Hippocampal formation (tissue), 2 donors: ENCODE measurements around the gene VPS18.

ENCODE experiments used
- DNase-seq, 2 donors: peaks; one replicate each; lab custom pipeline; 2025; lab: John Stamatoyannopoulos, UW

VPS18 gene

GRCh38 chr15:40921949-40922607 lies 27.8 kb downstream of the VPS18 start:
- DNase-seq, result no peak

DNA sequence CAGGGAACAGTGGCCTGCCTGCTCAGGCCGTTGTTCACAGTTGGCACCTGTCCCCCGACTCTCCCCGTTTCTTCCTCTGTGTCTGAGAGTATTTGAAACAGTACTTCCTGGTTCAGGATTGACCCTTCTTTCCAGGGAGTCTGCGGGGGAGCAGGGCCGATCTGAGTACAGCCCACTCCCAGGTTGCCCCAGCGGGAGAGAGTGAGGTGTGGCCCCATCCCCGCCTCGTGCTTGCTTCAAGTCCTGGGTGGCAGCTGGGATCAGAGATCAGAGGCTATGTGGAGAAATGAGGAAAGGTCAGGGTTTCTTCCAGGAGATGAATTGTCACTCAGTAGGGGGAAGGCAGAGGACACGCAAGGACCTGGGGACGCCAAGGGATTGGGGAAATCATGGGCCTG lies 28.4 kb downstream of the VPS18 start:
- no peak for DNase-seq

GRCh38 chr15:40923551-40923950 lies 29.3 kb downstream of the VPS18 start:
- DNase-seq, result no peak

DNA sequence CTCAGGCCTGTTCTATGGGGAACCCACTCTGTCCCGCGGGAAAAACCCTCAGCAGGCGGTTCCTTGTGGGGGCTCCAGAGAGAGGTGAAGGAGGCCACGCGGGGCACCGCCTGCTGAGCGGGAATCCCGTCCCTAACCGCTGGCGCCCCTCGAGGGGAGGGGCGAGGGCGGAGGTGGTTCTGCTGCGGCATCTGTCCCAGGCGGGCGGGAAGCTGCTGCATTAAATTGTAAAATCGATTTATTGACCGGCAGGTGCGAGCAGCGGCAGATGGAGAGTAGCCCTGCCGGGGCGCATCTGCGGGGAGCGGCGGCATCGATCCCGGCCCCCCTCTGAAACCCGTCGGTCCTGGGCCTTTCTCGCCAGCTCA lies 31.2 kb downstream of the VPS18 start:
- DNase-seq, result no peak

DNA sequence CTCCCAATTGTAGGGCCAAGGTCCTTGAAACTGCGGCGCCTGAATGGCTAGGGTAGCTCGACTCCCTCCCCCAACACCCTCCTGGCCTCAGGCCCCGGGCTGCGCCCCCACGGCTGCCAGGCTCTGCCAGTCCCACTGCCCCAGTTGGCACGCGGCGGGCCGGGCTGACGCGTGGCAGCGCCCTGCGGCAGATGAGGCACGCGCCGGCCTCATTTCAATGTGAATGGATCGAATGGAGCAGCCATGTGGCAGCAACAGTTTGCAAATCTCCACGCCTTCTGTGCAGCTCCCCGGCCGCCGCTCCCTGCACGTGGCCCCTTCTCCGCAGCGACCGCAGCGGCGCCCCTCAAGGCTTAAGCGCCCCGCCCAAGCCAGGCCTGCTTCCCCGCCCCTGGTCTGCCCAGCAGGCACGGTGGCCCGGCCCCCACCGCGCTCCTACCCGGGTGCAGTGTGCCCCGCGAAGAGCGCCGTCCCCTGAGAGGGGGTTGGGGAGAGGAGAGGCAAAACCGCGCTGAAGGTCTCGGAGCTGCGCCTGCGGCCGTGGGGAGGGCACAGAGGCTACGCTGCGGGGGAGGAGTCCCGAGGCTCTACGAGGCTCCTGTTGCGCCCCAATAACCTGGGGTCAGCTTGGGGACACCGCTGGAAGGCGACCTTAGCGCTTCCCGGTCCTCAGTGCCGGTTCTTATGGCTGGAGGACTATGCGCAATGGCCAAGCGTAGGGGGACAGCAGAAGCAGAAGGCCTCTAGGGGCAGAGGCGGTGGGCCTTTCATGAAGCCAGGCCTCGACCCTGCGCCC lies 31.8 kb downstream of the VPS18 start:
- peak; percentile 4 to 31 for DNase-seq

- no peak for DNase-seq
These were observed 32.6 kb downstream of the VPS18 start for GRCh38 chr15:40926659-40927494.

DNA sequence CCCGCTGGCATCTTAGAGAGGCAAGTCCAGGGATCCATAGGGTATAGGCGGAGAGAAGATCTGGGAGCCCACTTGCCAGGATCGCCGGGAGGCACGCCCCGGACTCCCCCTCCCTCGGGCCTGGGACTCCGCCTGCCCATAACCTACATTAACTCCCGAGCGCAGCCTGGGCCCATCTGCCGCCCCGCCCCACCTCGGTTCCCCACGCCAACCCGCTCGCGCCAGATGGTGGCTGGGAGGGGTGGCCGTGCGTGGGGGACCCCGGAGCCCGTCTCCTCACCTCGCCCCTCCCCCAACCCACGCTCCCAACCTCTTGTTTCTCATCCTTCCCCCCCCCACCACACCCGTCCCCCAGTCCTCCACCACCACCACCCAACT lies 33.2 kb downstream of the VPS18 start:
- no peak for DNase-seq

GRCh38 chr15:40927873-40928806 lies 33.9 kb downstream of the VPS18 start:
- no peak for DNase-seq

GRCh38 chr15:40928821-40929659 lies 34.8 kb downstream of the VPS18 start, which contains the start of gene DLL4:
Gene DLL4 (plus strand): TSS chr15:40929340. CDS start chr15:40929669, 329 bp downstream.
- no peak for DNase-seq

- DNase-seq, result no peak
These were observed 35.6 kb downstream of the VPS18 start for GRCh38 chr15:40929660-40930429.

DNA sequence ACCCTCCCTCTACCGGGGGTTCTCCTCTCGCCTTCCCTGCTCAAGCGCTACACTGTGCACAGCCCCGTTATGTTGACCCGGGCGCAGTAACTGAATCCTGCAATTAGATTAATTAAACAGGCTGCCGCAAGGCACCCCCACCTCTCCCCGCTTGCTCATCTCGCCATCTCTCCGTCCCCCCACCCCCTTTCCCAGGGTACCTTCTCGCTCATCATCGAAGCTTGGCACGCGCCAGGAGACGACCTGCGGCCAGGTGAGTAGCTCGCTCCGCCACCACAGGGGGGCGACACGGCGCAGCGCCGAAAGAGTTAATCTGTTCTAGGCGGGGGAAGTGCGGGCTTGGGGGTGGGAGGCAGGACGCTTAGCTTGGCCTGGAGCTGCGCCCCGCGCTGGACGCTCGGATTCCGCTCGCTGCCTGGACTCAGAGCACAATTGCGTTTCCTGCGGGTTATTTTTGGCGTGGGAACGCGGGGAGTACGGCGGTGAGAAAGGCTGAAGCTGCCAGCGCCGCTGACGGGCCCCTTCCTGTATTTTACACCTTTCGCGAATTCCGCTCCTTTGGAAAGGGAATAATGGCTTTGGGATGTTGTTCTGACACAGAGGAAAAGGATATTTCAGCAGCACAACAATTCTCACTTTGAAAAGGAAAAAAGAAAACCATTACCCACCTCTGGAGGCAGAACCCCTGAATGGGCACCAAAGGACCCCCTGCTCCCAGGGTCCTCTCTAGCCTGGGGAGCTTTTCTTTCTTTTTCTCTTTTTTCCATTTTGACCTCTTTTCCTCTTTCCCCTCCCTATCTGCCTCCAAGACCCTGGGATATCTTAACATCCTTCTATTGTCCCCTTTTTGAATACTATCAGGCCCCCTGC lies 36.4 kb downstream of the VPS18 start:
- no peak for DNase-seq

GRCh38 chr15:40931300-40932142 lies 37.3 kb downstream of the VPS18 start:
- no peak for DNase-seq

GRCh38 chr15:40932156-40932555 lies 37.9 kb downstream of the VPS18 start:
- DNase-seq, result no peak

DNA sequence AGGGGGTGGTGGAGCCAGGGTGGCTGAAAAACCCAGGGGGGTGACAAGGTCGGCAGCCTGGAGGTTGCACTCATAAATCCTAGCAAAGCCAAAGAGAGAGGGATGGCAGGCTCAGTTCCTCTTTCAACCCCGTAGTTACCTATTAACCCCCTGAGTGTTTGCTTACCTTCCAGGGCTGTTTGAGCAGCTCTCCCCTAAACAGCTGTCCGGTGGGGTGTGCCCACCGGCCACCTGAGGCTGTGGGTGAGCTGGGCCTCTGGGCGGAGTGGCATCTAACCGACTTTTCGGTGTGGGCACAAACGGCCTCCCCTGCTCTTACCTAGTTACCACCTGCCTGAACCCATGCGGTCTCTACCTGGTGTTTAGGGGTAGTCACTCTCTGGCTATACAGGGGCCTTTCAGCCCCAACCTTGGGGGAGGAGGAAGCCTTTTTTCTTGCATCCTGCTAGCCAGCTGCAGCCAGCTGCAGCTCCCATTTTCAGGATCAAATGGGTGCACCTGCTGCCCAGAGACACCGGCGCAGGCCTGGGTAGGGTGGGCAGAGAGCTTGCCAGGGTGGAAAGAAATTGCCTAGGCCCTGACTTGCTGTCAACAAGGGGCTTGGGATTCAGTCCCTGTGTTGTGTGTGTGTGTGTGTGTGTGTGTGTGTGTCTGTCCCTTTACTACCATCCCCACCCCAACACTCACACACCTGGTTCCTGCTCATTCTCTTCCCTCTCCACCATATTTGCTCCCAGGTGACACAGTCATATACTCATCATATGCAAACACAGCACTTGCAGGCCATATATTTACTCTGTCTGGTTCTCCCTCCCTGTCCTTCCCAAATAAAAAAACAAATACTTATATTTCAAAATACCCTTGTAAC lies 38.6 kb downstream of the VPS18 start:
- no peak for DNase-seq

DNA sequence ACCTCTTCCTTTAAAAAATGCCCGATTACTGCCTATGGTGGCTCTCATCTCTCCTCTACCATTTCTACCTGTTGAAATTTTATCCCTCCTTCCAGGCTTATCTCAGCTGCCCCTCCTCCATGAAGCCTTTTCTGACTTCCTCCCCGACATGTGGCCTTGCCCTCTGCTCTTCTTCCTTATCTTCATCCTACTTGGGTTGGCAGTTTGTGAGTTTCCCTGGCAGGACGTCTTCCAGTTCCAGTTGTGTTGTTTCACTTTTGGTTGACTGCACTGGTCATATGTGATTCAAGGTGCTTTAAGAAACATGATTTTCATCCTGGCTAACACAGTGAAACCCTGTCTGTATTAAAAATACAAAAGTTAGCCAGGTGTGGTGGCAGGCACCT lies 39.3 kb downstream of the VPS18 start:
- DNase-seq, result no peak

DNA sequence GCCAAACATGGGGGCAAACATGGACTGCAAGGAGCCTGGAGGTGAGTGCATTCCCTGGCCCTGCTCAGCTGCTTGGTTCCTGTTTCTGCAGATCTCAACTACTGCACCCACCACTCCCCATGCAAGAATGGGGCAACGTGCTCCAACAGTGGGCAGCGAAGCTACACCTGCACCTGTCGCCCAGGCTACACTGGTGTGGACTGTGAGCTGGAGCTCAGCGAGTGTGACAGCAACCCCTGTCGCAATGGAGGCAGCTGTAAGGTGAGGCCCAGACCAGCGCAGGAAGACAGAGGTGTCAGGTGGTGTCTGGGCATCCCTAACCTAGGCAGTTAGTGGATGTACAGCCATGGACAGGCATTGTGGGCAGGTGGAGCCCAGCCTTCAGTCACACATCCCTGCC lies 40.2 kb downstream of the VPS18 start:
- no peak for DNase-seq

DNA sequence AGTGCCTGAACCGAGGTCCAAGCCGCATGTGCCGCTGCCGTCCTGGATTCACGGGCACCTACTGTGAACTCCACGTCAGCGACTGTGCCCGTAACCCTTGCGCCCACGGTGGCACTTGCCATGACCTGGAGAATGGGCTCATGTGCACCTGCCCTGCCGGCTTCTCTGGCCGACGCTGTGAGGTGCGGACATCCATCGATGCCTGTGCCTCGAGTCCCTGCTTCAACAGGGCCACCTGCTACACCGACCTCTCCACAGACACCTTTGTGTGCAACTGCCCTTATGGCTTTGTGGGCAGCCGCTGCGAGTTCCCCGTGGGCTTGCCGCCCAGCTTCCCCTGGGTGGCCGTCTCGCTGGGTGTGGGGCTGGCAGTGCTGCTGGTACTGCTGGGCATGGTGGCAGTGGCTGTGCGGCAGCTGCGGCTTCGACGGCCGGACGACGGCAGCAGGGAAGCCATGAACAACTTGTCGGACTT lies 42.0 kb downstream of the VPS18 start:
- DNase-seq, result no peak
